Stimulated activated CD4-positive, alpha-beta T cell treated with anti-CD3 and anti-CD28 coated beads, Interleukin-15, amount 100 ng/mL, for 24 hours (primary cell): ENCODE data around the gene SLC24A4.

Source experiments
- DNase-seq: peaks from one replicate; pipeline ENCODE4 v3.0.0-alpha.2; 2020

The SLC24A4 gene

GRCh38 chr14:92317511-92317910 is 5.5 kb upstream of the SLC24A4 start:
- DNase-seq: no peak

- DNase-seq: no peak
Measured at GRCh38 chr14:92321701-92322100, 1.3 kb upstream of the SLC24A4 start.

- no peak for DNase-seq
Measured at GRCh38 chr14:92322516-92322915, 449 bp upstream of the SLC24A4 start.

GRCh38 chr14:92323916-92324818 is 1.2 kb downstream of the SLC24A4 start:
- no peak for DNase-seq

GRCh38 chr14:92325835-92326234 is 2.9 kb downstream of the SLC24A4 start:
- DNase-seq: no peak

GRCh38 chr14:92328664-92329255 is 5.8 kb downstream of the SLC24A4 start:
- no peak for DNase-seq

- no peak for DNase-seq
Measured at GRCh38 chr14:92334050-92334449, 11.1 kb downstream of the SLC24A4 start.

- DNase-seq: no peak
Measured at GRCh38 chr14:92336363-92336762, 13.4 kb downstream of the SLC24A4 start.

- DNase-seq: no peak
Measured at GRCh38 chr14:92339426-92339825, 16.5 kb downstream of the SLC24A4 start.

- no peak for DNase-seq
Measured at GRCh38 chr14:92340071-92340470, 17.1 kb downstream of the SLC24A4 start.

- peak; percentile 45 for DNase-seq
Measured at GRCh38 chr14:92340931-92341330, 18.0 kb downstream of the SLC24A4 start.

GRCh38 chr14:92341791-92342190 is 18.8 kb downstream of the SLC24A4 start:
- DNase-seq: peak; percentile 70

GRCh38 chr14:92348154-92348553 is 25.2 kb downstream of the SLC24A4 start:
- DNase-seq: no peak

- no peak for DNase-seq
Measured at GRCh38 chr14:92351750-92352149, 28.8 kb downstream of the SLC24A4 start.

- DNase-seq: peak; percentile 60
Measured at GRCh38 chr14:92352158-92352985, 29.4 kb downstream of the SLC24A4 start.

GRCh38 chr14:92353447-92353846 is 30.5 kb downstream of the SLC24A4 start:
- no peak for DNase-seq

- DNase-seq: no peak
Measured at GRCh38 chr14:92356677-92357076, 33.7 kb downstream of the SLC24A4 start.

- no peak for DNase-seq
Measured at GRCh38 chr14:92360651-92361370, 37.8 kb downstream of the SLC24A4 start.

GRCh38 chr14:92362781-92363235 is 39.8 kb downstream of the SLC24A4 start:
- no peak for DNase-seq

- DNase-seq: no peak
Measured at GRCh38 chr14:92366237-92366636, 43.3 kb downstream of the SLC24A4 start.

GRCh38 chr14:92368001-92368400 is 45.0 kb downstream of the SLC24A4 start:
- no peak for DNase-seq

GRCh38 chr14:92369097-92369496 is 46.1 kb downstream of the SLC24A4 start:
- DNase-seq: no peak

GRCh38 chr14:92372230-92372629 is 49.3 kb downstream of the SLC24A4 start:
- DNase-seq: no peak
